Panc1 (cell line): ENCODE measurements around the gene SOBP. TPM values are rescaled to one million over a fixed set of nuclear protein-coding genes. Genes with fewer than 3 reads are reported as not detected.

Source experiments
- ATAC-seq: fragments of 200-7000 bp; cut with Tn5 transposase; 2 replicates; pipeline ENCODE4 v1.9.1; 2020; ENCODE audit warnings: mild to moderate bottlenecking, moderate library complexity
- BruUV-seq: library from RNA; stranded (reverse); fragments of 400-500 nt; replicated peaks from 2 replicates; lab custom pipeline; 2021; lab: Mats Ljungman, UMichigan
- CTCF ChIA-PET: fragments of 300-600 bp; sonication (Branson Sonifier 250); formaldehyde crosslinking; loops from one replicate; lab custom pipeline; 2022; ENCODE audit warnings: antibody characterized with exemption; lab: Charles Lee
- POLR2A ChIA-PET: fragments of 300-600 bp; sonication (Branson Sonifier 250); formaldehyde crosslinking; loops from one replicate; lab custom pipeline; 2022; ENCODE audit warnings: antibody characterized with exemption; lab: Charles Lee
- DNase-seq: peaks from one replicate; pipeline ENCODE4 v3.0.0-alpha.2; 2010; ENCODE audit warnings: low read depth, low spot score
- H3K27ac ChIP-seq: 2 replicates; pipeline ENCODE4 v1.5.1; 2011; ENCODE audit warnings: mild to moderate bottlenecking, low read length, inconsistent platforms
- H3K27me3 ChIP-seq: fragments of 200-500 bp; sonication (Bioruptor generic); 2 replicates; pipeline ENCODE4 v1.6.0; 2014; ENCODE audit warnings: low read length, inconsistent platforms; ENCODE audit not compliant: control insufficient read depth, insufficient read depth
- H3K36me3 ChIP-seq: fragments of 200-500 bp; sonication (Bioruptor generic); 2 replicates; pipeline ENCODE4 v1.5.1; 2014; ENCODE audit warnings: inconsistent platforms, mild to moderate bottlenecking, low read length, moderate library complexity; ENCODE audit not compliant: control insufficient read depth, insufficient read depth
- H3K4me1 ChIP-seq: 2 replicates; pipeline ENCODE4 v1.5.1; 2011; ENCODE audit warnings: inconsistent platforms, mild to moderate bottlenecking, low read length, moderate library complexity; ENCODE audit not compliant: control insufficient read depth, insufficient read depth
- H3K4me3 ChIP-seq, 2 experiments: 2 replicates each; pipeline ENCODE4 v1.5.1; 2011 to 2012; ENCODE audit warnings: low read depth in 2 of 2, low read length in 2 of 2, mild to moderate bottlenecking in 2 of 2, inconsistent platforms in 1 of 2, moderate library complexity in 1 of 2
- H3K9me3 ChIP-seq: fragments of 200-500 bp; sonication (Bioruptor generic); 2 replicates; pipeline ENCODE4 v1.5.1; 2014; ENCODE audit warnings: low read depth, mild to moderate bottlenecking, inconsistent platforms, low read length, moderate library complexity; ENCODE audit not compliant: control insufficient read depth, insufficient read depth
- CTCF ChIP-seq: fragments of 450-650 bp; IDR thresholded peaks from 2 replicates; pipeline ENCODE4 v1.5.1; 2017; ENCODE audit warnings: mild to moderate bottlenecking
- POLR2AphosphoS5 ChIP-seq: IDR thresholded peaks from 2 replicates; pipeline ENCODE4 v1.6.1; 2012; ENCODE audit warnings: mild to moderate bottlenecking, low read depth, low read length, moderate library complexity
- REST ChIP-seq, 2 experiments: IDR thresholded peaks; 2 replicates each; pipeline ENCODE4 v1.6.1; 2011 to 2012; ENCODE audit warnings: low read depth in 2 of 2, control low read depth in 1 of 2, low read length in 1 of 2, mild to moderate bottlenecking in 1 of 2, moderate library complexity in 1 of 2; ENCODE audit not compliant: insufficient read depth in 1 of 2
- SIN3A ChIP-seq: IDR thresholded peaks from 2 replicates; pipeline ENCODE4 v1.6.1; 2012; ENCODE audit warnings: low read depth, mild to moderate bottlenecking, low read length, moderate library complexity, borderline replicate concordance; ENCODE audit not compliant: insufficient read depth
- TCF7L2 ChIP-seq: IDR thresholded peaks from 2 replicates; pipeline ENCODE4 v1.6.1; 2011; ENCODE audit warnings: mild to moderate bottlenecking, low read depth, low read length, inconsistent platforms
- in situ Hi-C: cut with HindIII; loops from 2 replicates; pipeline ENCODE4 v1.10.0; 2016; ENCODE audit warnings: low sequenced_read_pairs, low pct_unique_long_range_greater_than_20kb
- intact Hi-C: fragments of 100-400 bp; cut with micrococcal nuclease; formaldehyde crosslinking; loops from one replicate; pipeline ENCODE4 v1.10.0; 2022; ENCODE audit not compliant: unreplicated experiment
- total RNA-seq: library from RNA; stranded (reverse); gene quantifications from one replicate; pipeline ENCODE4 v1.2.1, GENCODE V29; 2021; ENCODE audit not compliant: unreplicated experiment

Gene SOBP
- total RNA-seq, 1 experiment from 2014 or later = 9.0 TPM

- BruUV-seq = no TSS peak
- TF ChIP-seq SIN3A = no peak
- no peak for TF ChIP-seq TCF7L2
- no peak for TF ChIP-seq REST (IDR thresholded peaks at IDR 0.05; ENCODE audit: insufficient read depth in 1 of 2, low read depth in 2 of 2, low read length in 1 of 2)
- no peak for TF ChIP-seq CTCF
- TF ChIP-seq POLR2AphosphoS5 = no peak
- no peak for DNase-seq
Measured at GRCh38 chr6:107590378-107590777, 100.5 kb downstream of the SOBP start.

GRCh38 chr6:107591346-107591745 is 101.4 kb downstream of the SOBP start:
- in situ Hi-C loops = no loop called here
- DNase-seq = no peak
- CTCF ChIA-PET = interaction anchor here (0.7 kb wide), 1 partner anchor 20 kb away, joined by 3 read pairs; no protein-coding TSS in a partner anchor
- no peak for ATAC-seq
- BruUV-seq = no TSS peak
- no peak overlapping the region for H3K27ac ChIP-seq
- POLR2A ChIA-PET = no interaction called here
- H3K9me3 ChIP-seq = no peaks in the 10 kb centered on the region
- H3K27me3 ChIP-seq = no peaks in the 10 kb centered on the region
- no peak overlapping the region for H3K4me3 ChIP-seq
- intact Hi-C loops = no loop called here
- no peaks in the 10 kb centered on the region for H3K36me3 ChIP-seq
- H3K4me1 ChIP-seq = no peaks in the 10 kb centered on the region; the same call in 1 of the 2 replicates
- no peak for TF ChIP-seq TCF7L2
- TF ChIP-seq POLR2AphosphoS5 = no peak
- TF ChIP-seq CTCF = no peak
- no peak for TF ChIP-seq SIN3A
- no peak for TF ChIP-seq REST (IDR thresholded peaks at IDR 0.05; ENCODE audit: insufficient read depth in 1 of 2, low read depth in 2 of 2, low read length in 1 of 2)

More at GRCh38 chr6:107590378-107590777, 100.5 kb downstream of the SOBP start:
- H3K9me3 ChIP-seq = no peaks in the 10 kb centered on the region
- in situ Hi-C loops = no loop called here
- no peak for ATAC-seq
- no peaks in the 10 kb centered on the region for H3K36me3 ChIP-seq
- no peaks in the 10 kb centered on the region for H3K27me3 ChIP-seq
- no peak overlapping the region for H3K4me3 ChIP-seq
- ChIA-PET CTCF (no interaction called here), POLR2A (no interaction called here)
- H3K27ac ChIP-seq = no peak overlapping the region
- intact Hi-C loops = no loop called here
- no peaks in the 10 kb centered on the region; the same call in 1 of the 2 replicates for H3K4me1 ChIP-seq
